ENCODE results near the gene RIT2.

- TF ChIP-seq CTCF (conservative IDR thresholded peaks at IDR 0.05) (no peak), EZH2 (IDR thresholded peaks at IDR 0.05; ENCODE audit: low read depth) (no peak)
Observed at GRCh38 chr18:42781298-42781815, 334.1 kb downstream of the RIT2 start.
